LNCAP (cell line): ENCODE data around the gene TUBGCP3.

Experiments used
- CTCF ChIP-seq: fragments of 450-650 bp; IDR thresholded peaks from 2 replicates; pipeline ENCODE4 v1.5.1; 2017; ENCODE audit warnings: mild to moderate bottlenecking

The TUBGCP3 gene

GRCh38 chr13:112450118-112450903, 137.6 kb downstream of the TUBGCP3 start:
- no peak for TF ChIP-seq CTCF

- TF ChIP-seq CTCF, result no peak
Measured at GRCh38 chr13:112449545-112449930, 138.4 kb downstream of the TUBGCP3 start.

GRCh38 chr13:112448621-112449544, 139.1 kb downstream of the TUBGCP3 start:
- TF ChIP-seq CTCF, result no peak

GRCh38 chr13:112447761-112448603, 140.0 kb downstream of the TUBGCP3 start:
- no peak for TF ChIP-seq CTCF

DNA sequence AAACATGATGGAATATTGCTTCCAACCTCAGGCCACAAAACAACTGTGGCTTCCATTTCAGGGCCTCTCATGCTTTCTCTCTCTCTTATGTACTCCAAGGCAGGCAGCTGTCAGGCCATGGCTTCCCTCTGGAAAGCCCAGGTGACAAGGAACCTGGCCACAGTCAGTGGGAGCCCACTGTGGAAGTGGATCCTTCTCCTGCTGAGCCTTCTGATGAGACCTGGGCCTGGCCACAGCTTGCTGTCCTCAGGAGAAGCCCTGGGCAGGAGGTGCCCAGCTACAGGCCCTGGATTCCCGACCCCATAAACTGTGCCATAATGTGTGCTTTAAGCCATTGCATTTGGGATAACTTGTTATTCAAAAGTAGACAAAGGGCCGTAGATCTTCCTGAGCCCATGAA, 140.6 kb downstream of the TUBGCP3 start:
- no peak for TF ChIP-seq CTCF

GRCh38 chr13:112446867-112447266, 141.1 kb downstream of the TUBGCP3 start:
- TF ChIP-seq CTCF, result no peak

GRCh38 chr13:112446347-112446861, 141.5 kb downstream of the TUBGCP3 start:
- no peak for TF ChIP-seq CTCF
